HG02610 (cell line): Measurements from ENCODE around the gene TTC33.
A peak's percentile ranks its signal among the peaks of the same experiment; 100 is the strongest.

Experiments
- ATAC-seq: cut with Tn5 transposase; IDR thresholded peaks from one replicate; pipeline ENCODE4 v1.9.1; 2021; ENCODE audit warnings: mild to moderate bottlenecking, moderate library complexity; ENCODE audit not compliant: unreplicated experiment

Gene TTC33

DNA sequence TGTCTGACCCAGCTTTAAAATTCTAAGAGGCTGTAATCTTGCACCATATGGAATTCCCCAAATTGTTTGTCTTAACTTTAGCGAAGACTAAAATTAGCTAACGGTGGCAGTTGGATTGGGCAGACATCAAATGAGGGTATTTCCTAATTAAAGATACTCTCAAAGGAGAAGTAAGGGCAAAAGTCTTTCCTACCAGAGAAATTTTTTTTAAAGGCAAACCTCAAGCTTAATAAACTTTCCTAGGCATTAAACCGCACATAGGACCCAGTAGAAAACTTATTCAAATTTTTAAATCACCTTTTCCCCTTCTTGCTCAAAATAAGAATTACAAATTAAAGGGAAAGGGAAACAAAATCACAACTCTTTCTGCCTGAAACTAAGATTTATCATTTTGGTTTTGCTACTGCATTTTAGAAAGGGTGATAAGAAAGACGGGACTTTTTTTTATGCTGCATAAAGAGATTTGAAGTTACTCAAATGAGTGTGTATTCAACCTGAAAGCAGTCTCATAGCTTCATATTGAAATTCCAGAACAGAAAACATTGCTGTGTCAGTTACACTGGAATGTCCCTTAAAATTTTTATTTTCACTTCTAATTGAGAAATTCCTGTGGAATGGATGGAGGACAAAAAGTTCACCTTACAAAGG lies 265.2 kb downstream of the TTC33 start:
- peak; percentile 68 for ATAC-seq

DNA sequence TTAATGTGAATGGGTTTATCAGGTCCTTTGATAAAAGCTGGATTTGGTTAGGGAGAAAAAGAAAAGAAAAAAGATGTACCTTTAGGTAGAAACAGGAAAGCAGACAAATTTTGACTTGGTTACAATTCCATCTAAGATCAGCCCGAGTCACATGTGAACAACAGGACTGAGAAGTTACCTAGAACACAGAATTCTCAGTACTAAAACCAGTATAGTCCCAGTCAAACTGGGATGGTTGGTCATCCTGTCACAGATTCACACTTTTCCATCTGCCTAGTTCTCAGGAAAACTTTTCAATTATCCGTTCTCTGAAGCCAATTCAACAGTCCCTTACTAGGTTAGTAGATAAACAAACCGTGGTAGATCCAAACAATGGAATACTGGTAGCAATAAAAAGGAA lies 266.3 kb downstream of the TTC33 start:
- ATAC-seq = no peak

DNA sequence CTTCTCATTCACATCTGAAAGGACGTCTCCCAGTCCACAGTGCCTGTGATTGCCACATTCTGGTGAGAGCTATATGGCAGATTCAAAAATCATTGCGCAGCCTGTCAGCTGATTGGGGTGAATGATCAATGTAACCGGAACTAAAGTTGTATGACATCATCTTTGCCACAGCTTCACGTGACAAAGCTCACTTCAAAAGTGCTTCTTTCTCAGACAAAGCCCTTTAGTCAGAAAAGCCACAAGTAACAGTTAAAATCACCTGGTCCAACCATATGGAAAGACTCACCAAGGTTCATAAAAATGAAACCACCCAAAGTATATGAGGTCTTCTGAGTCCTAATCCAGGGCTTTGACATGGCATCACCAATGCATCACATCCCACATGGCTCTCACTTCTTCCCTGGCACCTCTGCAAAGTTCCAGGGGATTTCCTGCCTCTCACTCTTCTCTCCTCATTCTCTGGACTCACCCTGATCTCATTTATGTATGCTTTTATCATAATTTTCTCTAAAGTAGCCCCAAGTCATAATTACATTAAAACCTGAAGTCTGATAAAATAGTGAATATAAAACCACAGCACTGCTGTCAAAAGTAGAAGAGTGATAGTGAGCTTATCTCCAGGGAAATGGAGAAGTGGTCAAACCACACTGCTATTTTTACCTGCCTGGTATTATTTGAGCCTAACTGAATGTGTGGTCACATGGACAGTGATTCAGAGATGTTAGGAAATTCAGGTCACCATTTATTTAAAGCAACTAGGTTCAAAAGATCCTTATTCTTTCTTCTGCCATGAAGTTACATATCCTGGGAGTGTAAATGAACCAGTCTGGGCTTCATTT lies 269.1 kb downstream of the TTC33 start:
- ATAC-seq = peak; percentile 49

DNA sequence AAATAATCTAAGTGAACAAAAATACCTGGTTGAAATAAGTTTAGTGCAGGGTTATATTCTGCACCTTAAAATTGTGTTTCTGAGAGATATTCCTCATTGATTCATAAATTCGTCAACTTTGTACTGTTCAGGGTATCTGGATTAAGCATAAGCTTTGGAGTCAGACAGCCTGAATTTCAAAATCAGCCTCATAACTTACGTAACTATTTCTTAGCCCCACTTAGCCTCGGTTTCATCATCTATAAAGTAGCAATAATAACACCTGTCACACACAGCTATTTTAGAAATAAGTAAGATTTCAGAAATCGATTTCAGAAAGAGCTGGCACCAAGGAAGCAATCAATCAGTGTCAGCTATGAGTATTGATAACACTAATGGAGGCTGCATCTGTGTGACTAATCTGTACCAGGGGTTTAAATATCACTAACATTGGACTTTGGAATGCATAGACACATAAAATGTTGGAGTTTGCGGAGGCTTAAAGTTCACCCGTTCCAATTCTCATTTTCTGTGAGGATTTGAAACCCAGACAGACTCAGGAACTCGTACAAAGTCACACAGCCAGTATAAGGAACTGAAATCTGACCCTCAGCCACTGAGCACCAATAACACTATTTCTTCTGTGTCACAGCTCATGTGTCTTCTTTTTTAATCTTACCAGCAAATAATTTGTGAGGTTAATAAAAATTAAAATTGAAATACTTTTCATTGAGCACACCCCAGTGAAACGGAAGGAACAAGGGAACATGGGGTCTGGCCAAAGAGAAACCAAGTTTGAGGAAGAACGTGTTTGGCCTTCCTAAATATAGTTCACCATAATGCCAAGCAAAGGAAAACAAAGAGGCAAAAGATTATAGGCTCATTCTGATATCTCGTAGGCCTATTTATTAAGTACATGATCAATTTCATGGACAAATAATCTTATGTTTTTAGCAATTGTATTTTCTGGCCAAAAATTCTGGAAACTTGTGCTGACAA lies 270.5 kb downstream of the TTC33 start:
- ATAC-seq = peak; percentile 44

DNA sequence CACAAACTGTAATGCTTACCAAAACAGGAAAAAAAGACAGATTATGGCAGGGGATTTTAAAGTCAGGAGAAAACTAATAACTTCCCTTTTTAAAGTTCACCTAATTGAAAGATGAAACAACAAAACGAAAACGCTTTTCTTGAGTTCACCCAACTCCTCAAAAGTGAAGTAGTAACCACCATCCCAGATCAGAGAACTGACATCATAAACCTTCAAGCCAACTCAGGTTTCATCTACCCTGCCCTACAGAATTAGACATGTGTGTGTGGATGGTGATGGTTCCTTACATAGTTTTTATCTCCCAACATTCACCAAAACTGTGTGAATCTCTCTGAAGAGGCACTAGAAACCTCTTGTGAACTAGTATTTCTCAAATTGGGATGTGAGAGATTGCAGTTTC lies 271.3 kb downstream of the TTC33 start:
- ATAC-seq = peak; percentile 30

DNA sequence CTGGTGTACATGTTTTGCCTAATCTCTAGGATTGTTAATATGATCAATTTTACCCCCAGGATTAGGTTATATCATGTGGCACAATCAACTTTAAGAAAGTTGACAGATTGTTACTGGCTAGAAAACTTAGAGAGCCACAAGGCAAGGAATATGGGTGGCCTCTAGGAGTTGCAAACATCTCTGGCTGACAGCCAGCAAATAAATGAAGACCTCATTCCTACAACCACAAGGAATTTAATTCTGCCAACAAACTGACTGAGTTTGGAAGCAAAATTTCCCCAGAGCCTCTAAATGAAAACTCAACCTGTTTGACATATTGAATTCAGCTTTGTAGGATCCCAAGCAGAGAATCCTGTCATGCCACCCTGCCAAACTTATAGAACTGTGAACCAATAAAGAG lies 272.4 kb downstream of the TTC33 start:
- no peak for ATAC-seq

DNA sequence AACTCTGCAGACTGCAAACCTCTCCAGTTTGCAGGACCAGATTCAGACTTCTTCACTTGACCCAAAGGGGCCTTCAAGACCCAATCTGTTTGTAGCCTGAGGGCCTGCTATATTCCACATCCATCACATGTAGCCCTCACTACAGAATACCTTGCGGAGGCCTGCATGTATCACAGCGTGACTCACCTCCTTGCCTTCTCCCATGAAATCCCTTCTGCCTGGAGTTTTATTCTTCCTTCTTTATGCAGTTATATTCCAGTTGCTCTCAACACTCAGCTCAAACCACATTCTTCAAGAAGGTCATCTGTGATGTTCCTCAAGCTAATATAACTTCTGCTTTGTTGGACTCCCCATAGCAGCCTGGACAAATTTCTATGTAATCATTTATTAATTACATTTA lies 274.5 kb downstream of the TTC33 start:
- ATAC-seq = no peak

DNA sequence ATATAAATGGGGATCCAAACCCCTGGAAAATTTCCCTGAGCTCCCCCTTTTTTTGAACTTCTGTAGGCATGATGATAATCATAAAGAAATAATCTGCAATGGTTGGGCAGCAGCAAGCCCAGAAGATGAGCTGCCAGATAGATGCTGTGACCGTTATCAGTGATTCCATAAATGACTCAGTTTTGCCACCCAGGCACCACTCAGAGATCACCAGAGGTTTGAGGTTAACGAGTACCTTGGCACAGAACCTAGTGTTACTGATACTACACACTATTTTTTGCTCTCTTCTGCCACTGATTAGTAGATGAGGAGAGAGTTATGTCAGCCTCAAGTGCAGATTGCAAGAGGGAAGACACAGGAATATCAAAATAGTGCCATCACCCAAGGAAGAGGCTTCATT lies 275.4 kb downstream of the TTC33 start:
- no peak for ATAC-seq

DNA sequence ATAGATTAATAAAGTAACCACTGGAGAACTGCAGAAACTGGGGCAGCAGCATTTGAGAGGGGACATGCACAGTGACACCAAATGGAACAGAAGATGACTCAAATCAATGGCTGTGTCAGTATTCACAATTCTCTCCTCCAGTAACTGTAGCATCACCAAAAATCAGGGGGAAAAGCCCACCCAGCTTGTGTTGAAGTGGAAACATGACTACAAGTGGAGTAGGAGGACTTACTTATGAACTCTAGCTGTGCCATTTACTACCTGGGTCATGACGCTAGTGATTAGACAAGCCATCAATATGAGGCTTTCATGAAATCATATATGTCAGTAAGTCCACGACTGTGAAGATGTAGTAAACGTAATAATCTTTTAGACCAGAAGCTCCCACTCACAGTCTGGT lies 275.8 kb downstream of the TTC33 start:
- no peak for ATAC-seq

DNA sequence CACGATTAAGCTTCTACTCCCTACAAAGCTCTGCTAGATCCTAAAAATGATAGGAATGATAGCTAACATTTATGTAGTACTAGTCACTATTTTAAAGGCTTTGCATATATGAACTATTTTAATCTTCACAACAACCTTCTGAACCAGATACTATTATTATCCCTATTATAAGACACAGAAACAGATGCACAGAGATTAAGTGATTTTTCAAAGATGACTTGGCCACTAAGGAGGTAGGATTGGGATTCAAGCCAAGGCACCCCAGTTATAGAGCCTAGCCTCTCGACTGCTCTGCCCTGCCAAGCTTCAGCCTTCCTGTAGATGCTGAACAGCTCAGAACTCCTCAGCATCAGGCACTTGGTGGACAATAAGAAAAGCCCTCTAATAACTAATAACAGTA lies 277.0 kb downstream of the TTC33 start:
- ATAC-seq = no peak

DNA sequence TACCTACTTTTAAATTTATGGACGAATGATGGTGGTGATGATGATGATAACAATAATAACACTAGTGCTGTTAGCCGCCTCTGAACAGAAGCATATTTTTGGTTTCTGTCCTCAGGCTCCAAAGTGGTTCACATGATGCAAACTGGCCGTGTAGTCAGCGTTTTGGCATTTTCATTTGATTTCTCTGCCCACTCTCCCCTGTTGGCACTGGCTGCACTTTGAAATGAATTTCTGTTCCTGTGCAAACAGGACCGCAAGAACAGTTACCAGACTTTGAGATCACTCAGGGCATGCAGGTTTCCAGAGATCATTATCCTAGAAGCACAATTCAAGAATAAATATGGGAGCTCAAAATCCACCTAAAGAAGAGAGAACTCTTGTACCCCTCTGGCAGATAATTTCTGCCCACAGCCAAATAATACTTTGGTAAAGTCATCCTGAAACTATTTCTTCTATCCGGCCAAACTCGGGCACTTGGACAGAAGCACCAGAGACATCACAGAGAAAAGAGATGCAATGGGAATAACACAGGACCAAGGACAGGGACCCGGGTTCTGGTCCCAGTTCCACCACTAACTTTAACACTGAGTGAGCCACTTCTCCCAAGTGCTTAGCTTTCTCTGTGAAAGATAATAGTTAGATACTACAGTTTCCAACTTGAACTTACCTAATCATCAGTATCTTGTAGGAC lies 277.8 kb downstream of the TTC33 start:
- no peak for ATAC-seq

DNA sequence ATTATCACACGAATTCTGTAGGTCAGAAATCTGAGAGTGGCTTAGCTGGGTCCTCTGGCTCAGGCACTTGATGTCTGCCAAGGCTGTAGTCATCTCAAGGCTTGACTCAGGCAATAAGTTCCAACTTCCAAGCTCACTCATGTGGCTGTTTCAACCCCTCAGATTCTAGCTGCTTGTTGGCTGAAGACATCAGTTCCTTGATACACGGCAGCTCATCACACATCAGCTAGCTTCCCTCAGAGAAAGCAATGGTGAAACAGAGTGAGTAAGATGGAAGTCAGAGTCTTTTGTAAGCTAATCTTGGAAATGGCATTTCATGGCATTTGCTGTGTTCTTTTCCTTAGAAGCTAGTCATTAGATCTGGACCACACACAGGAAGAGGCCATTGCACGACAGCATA lies 280.2 kb downstream of the TTC33 start:
- ATAC-seq = no peak

DNA sequence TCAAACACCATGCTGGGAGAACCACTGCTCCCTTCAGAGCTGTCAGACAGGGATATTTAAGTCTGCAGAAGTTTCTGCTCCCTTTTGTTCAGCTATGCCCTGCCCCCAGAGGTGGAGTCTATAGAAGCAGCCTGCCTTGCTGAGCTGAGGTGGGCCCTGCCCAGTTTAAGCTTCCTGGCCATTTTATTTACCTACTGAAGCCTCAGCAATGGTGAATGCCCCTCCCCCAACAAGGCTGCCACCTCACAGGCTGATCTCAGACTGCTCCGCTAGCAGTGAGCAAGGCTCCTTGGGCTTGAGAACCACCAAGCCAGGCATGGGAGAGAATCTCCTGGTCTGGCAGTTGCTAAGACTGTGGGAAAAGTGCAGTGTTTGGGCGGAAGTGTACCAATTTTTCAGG lies 281.5 kb downstream of the TTC33 start:
- no peak for ATAC-seq

DNA sequence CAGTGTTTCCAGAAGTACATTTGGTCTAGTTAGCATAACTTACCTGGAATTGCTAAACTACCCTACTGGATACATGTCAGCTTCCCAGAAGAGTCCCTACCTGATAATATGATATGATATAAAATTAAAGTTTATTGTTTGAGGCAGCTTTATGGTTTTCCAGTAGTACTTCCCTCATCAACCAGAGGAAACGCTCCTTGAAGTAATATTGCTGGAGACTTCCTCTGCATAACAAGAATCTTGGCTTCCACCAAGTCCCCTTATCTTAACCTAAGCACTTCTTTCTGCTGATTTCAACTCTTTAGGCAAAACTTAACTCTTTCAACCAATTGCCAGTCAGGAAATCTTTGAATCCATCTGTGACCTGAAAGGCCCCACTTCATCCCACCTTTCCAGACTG lies 290.3 kb downstream of the TTC33 start:
- ATAC-seq = no peak

DNA sequence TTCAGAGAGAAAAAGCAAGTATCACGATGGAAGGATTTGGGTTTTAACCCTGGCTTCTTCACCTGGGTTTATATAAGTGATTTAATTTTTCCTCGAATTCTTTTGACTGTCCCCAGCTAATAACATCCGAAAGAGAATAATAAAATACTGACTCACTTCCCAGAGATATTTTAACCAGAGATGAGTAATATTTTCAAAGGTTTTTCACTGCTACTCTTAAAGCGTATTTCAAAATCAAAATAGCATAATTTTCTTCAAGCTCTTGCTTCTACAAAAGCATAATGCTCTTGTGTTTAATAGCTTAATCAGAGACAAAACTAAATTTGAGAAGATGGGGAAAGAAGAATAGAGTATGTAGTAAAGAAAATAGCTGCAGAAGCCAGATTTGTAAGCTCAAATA lies 291.2 kb downstream of the TTC33 start:
- ATAC-seq = no peak
